CD8-positive, alpha-beta memory T cell (primary cell): ENCODE data around the gene TSPAN31. TPM values are rescaled to one million over a fixed set of nuclear protein-coding genes. Genes with fewer than 3 reads are reported as not detected.
"Not testable (repeated sequence)": the region's sequence is repeated elsewhere in the genome, so short reads cannot be mapped to it uniquely, and the experiment has no call there.

Experiments
- CTCF ChIA-PET: fragments of 350-600 bp; sonication (Branson Sonifier 250); formaldehyde crosslinking; loops from one replicate; lab custom pipeline; 2021; ENCODE audit warnings: antibody characterized with exemption; lab: Charles Lee
- POLR2A ChIA-PET: fragments of 350-600 bp; sonication (Branson Sonifier 250); formaldehyde crosslinking; loops from one replicate; lab custom pipeline; 2021; ENCODE audit warnings: antibody characterized with exemption; lab: Charles Lee
- DNase-seq, 5 donors: peaks; one replicate each; pipeline versions ENCODE4 v3.0.0 to v3.0.0-alpha.2; 2020 to 2022; ENCODE audit warnings: mixed read lengths in 1 of 5
- H3K27ac ChIP-seq: one replicate; pipeline ENCODE4 v1.7.0; 2013; ENCODE audit warnings: low read depth, mild to moderate bottlenecking, low read length, moderate library complexity
- H3K27me3 ChIP-seq: 2 replicates; pipeline ENCODE4 v1.7.0; 2013; ENCODE audit warnings: low read length, mild to moderate bottlenecking; ENCODE audit not compliant: insufficient read depth, poor library complexity, severe bottlenecking
- H3K36me3 ChIP-seq: 2 replicates; pipeline ENCODE4 v1.7.0; 2013; ENCODE audit warnings: mild to moderate bottlenecking, low read length, moderate library complexity; ENCODE audit not compliant: insufficient read depth
- H3K4me1 ChIP-seq: 2 replicates; pipeline ENCODE4 v1.7.0; 2013; ENCODE audit warnings: mild to moderate bottlenecking, low read length, moderate library complexity; ENCODE audit not compliant: insufficient read depth
- H3K4me3 ChIP-seq: 2 replicates; pipeline ENCODE4 v1.7.0; 2013; ENCODE audit warnings: mild to moderate bottlenecking, low read length
- H3K9me3 ChIP-seq: 2 replicates; pipeline ENCODE4 v1.7.0; 2013; ENCODE audit warnings: mild to moderate bottlenecking, low read length
- H3K27ac Mint-ChIP-seq, 8 donors: one replicate each; pipeline ENCODE4 v1.8.0; 2020 to 2021; ENCODE audit warnings: mixed read lengths in 8 of 8, mild to moderate bottlenecking in 6 of 8, inconsistent platforms in 3 of 8, moderate library complexity in 3 of 8
- H3K27me3 Mint-ChIP-seq, 2 donors: one replicate each; pipeline ENCODE4 v1.8.0; 2020 to 2021; ENCODE audit warnings: mixed read lengths in 2 of 2, mild to moderate bottlenecking in 1 of 2, moderate library complexity in 1 of 2
- H3K36me3 Mint-ChIP-seq, 3 donors: one replicate each; pipeline ENCODE4 v1.8.0; 2020 to 2021; ENCODE audit warnings: mixed read lengths in 3 of 3, inconsistent platforms in 1 of 3, mild to moderate bottlenecking in 1 of 3
- H3K4me1 Mint-ChIP-seq, 3 donors: one replicate each; pipeline ENCODE4 v1.8.0; 2020 to 2021; ENCODE audit warnings: mixed read lengths in 3 of 3, inconsistent platforms in 1 of 3, mild to moderate bottlenecking in 1 of 3
- H3K4me3 Mint-ChIP-seq, 7 donors: one replicate each; pipeline ENCODE4 v1.8.0; 2020 to 2021; ENCODE audit warnings: mixed read lengths in 7 of 7, mild to moderate bottlenecking in 6 of 7, moderate library complexity in 4 of 7, inconsistent platforms in 2 of 7
- H3K9me3 Mint-ChIP-seq, 5 donors: one replicate each; pipeline ENCODE4 v1.8.0; 2020 to 2022; ENCODE audit warnings: mixed read lengths in 5 of 5, mild to moderate bottlenecking in 3 of 5, moderate library complexity in 2 of 5, inconsistent platforms in 1 of 5
- polyA plus RNA-seq: library from polyadenylated mRNA; unstranded; fragments of 300-500 nt; fragmentation: Illumina TruSeq; gene quantifications from one replicate; pipeline ENCODE4 v1.2.3, GENCODE V29; 2021
- total RNA-seq, 2 experiments: library from RNA; stranded (reverse); gene quantifications; one replicate each; pipeline ENCODE4 v1.2.3, GENCODE V29; 2021

TSPAN31 gene
- total and polyA plus RNA-seq, 3 experiments from 2014 or later = 12.0 to 46.9 (median 13.0) TPM

DNA sequence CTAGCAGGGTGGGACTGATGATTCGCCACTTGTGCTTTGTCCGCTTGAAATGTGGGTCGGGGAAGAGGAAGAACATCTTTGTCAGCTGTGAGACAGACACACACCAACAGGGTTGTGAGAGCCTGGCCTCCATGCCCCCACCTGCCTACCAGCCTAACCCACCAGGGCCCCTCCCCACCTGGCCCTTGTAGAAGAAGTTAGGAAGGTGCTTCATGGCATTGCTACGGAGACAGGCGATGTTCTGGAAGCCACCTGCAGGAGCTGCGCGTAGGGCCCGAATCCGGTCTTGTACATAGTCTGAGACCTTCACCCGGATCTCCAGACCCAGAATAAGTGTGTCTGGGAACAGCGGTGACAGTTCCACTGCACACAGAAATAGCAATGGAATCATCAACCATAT is 24.8 kb downstream of the TSPAN31 start:
- no peak for DNase-seq

GRCh38 chr12:57770734-57771133 is 25.9 kb downstream of the TSPAN31 start:
- H3K27ac Mint-ChIP-seq = peak overlapping the region in 6 of 8 donors; percentile 39 to 98 (median 62)

More for the DNA sequence above, 24.8 kb downstream of the TSPAN31 start:
- Mint-ChIP-seq H3K9me3 (peaks cover 0 to 6% (median 0%) of the 10 kb centered on the region in 5 donors), H3K27ac (peak overlapping the region in 4 of 8 donors; percentile 1 to 84 (median 44)), H3K4me3 (peak overlapping the region in 2 of 7 donors; percentile 14 to 71), H3K36me3 (peaks cover 0 to 19% (median 10%) of the 10 kb centered on the region in 3 donors), H3K27me3 (peaks cover 17 to 22% of the 10 kb centered on the region in 2 donors), H3K4me1 (peaks cover 33 to 46% (median 35%) of the 10 kb centered on the region in 3 donors)
- CTCF ChIA-PET = interaction anchor here (0.9 to 2.1 kb wide), 2 partner anchors 11 to 13 kb away, joined by 3 to 6 read pairs; no protein-coding TSS in a partner anchor
- Histone ChIP-seq H3K27ac (no peak overlapping the region), H3K4me3 (no peak overlapping the region), H3K36me3 (no peaks in the 10 kb centered on the region), H3K4me1 (peaks cover 31% of the 10 kb centered on the region), H3K9me3 (no peaks in the 10 kb centered on the region), H3K27me3 (peaks cover 14% of the 10 kb centered on the region)
- POLR2A ChIA-PET = no interaction called here

GRCh38 chr12:57771236-57771872 is 26.5 kb downstream of the TSPAN31 start:
- H3K36me3 Mint-ChIP-seq = peaks cover 7 to 18% (median 14%) of the 10 kb centered on the region in 3 donors
- H3K4me1 ChIP-seq = peaks cover 16% of the 10 kb centered on the region
- H3K4me1 Mint-ChIP-seq = peaks cover 23 to 29% (median 26%) of the 10 kb centered on the region in 3 donors
- peaks cover 0 to 4% (median 0%) of the 10 kb centered on the region in 5 donors for H3K9me3 Mint-ChIP-seq
- peaks cover 4 to 10% of the 10 kb centered on the region in 2 donors for H3K27me3 Mint-ChIP-seq
- DNase-seq = peak in 3 of 5 donors; percentile 71 to 83 (median 76)
- H3K36me3 ChIP-seq = no peaks in the 10 kb centered on the region
- H3K27ac Mint-ChIP-seq = peak overlapping the region; percentile 92 to 99 (median 98)
- H3K4me3 ChIP-seq = peak overlapping the region; percentile 93
- no peaks in the 10 kb centered on the region for H3K9me3 ChIP-seq
- ChIA-PET CTCF (interaction anchor here (0.7 to 2.2 kb wide), 7 partner anchors 9 to 131 kb away, joined by 3 to 14 read pairs (median 3); partner anchors contain the start of gene TSFM), POLR2A (interaction anchor here (0.6 to 1.3 kb wide), 3 partner anchors 10 to 277 kb away, joined by 3 to 6 read pairs (median 4); partner anchors contain the start of gene ATP23)
- H3K27ac ChIP-seq = peak overlapping the region; percentile 89
- peak overlapping the region; percentile 93 to 99 (median 96) for H3K4me3 Mint-ChIP-seq
- peaks cover 7% of the 10 kb centered on the region for H3K27me3 ChIP-seq

More at GRCh38 chr12:57770734-57771133, 25.9 kb downstream of the TSPAN31 start:
- Histone ChIP-seq H3K4me3 (no peak overlapping the region), H3K27me3 (peaks cover 10% of the 10 kb centered on the region), H3K4me1 (peaks cover 22% of the 10 kb centered on the region), H3K27ac (peak overlapping the region; percentile 89), H3K36me3 (no peaks in the 10 kb centered on the region), H3K9me3 (no peaks in the 10 kb centered on the region)
- Mint-ChIP-seq H3K4me1 (peaks cover 25 to 35% (median 30%) of the 10 kb centered on the region in 3 donors), H3K4me3 (peak overlapping the region in 6 of 7 donors; percentile 16 to 93 (median 48)), H3K9me3 (peaks cover 0 to 6% (median 0%) of the 10 kb centered on the region in 5 donors), H3K27me3 (peaks cover 7 to 13% of the 10 kb centered on the region in 2 donors), H3K36me3 (peaks cover 2 to 18% (median 13%) of the 10 kb centered on the region in 3 donors)
- CTCF ChIA-PET = interaction anchor here (0.7 to 2.1 kb wide), 2 partner anchors 14 to 17 kb away, joined by 3 to 6 read pairs; no protein-coding TSS in a partner anchor
- POLR2A ChIA-PET = interaction anchor here (0.6 kb wide), 1 partner anchor 277 kb away, joined by 3 read pairs; no protein-coding TSS in a partner anchor
- DNase-seq = no peak

GRCh38 chr12:57771873-57772428 is 27.1 kb downstream of the TSPAN31 start, which contains the start of gene METTL1:
TSS of gene METTL1 (minus strand) at chr12:57772105. CDS start at chr12:57772083, 22 bp downstream.
- Histone ChIP-seq H3K27ac (peak within 1 kb of the TSS; percentile 89), H3K4me1 (peaks cover 12% of the 10 kb centered on the region), H3K27me3 (peaks cover 1% of the 10 kb centered on the region), H3K4me3 (peak within 1 kb of the TSS; percentile 93), H3K9me3 (no peaks in the 10 kb centered on the region), H3K36me3 (no peaks in the 10 kb centered on the region)
- Mint-ChIP-seq H3K4me1 (peaks cover 19 to 23% (median 21%) of the 10 kb centered on the region in 3 donors), H3K27me3 (peaks cover 0 to 5% of the 10 kb centered on the region in 2 donors), H3K4me3 (peak within 1 kb of the TSS; percentile 93 to 99 (median 96)), H3K27ac (peak within 1 kb of the TSS; percentile 92 to 99 (median 98)), H3K9me3 (no peaks in the 10 kb centered on the region), H3K36me3 (peaks cover 7 to 18% (median 14%) of the 10 kb centered on the region in 3 donors)
- DNase-seq = peak; percentile 82 to 92 (median 86)
- ChIA-PET CTCF (interaction anchor here (0.9 to 2.2 kb wide), 5 partner anchors 10 to 131 kb away, joined by 3 to 14 read pairs (median 3); partner anchors contain the start of gene TSFM), POLR2A (interaction anchor here (0.5 to 1.3 kb wide), 6 partner anchors 9 to 1300 kb away, joined by 4 to 6 read pairs (median 6); partner anchors contain the start of genes ATP23, TSFM and TSPAN31)

- ChIA-PET CTCF (interaction anchor here (0.9 to 2.2 kb wide), 5 partner anchors 9 to 130 kb away, joined by 3 to 14 read pairs (median 3); partner anchors contain the start of gene TSFM), POLR2A (interaction anchor here (0.5 to 1.3 kb wide), 6 partner anchors 9 to 1300 kb away, joined by 4 to 6 read pairs (median 6); partner anchors contain the start of genes ATP23, TSFM and TSPAN31)
- Histone ChIP-seq H3K4me1 (peaks cover 12% of the 10 kb centered on the region), H3K27me3 (no peaks in the 10 kb centered on the region), H3K4me3 (peak within 1 kb of the TSS; percentile 93), H3K36me3 (no peaks in the 10 kb centered on the region), H3K9me3 (no peaks in the 10 kb centered on the region), H3K27ac (peak within 1 kb of the TSS; percentile 89)
- H3K27me3 Mint-ChIP-seq = peaks cover 0 to 2% of the 10 kb centered on the region in 2 donors
- peak within 1 kb of the TSS; percentile 92 to 99 (median 98) for H3K27ac Mint-ChIP-seq
- H3K4me3 Mint-ChIP-seq = peak within 1 kb of the TSS; percentile 93 to 99 (median 96)
- H3K4me1 Mint-ChIP-seq = peaks cover 19 to 22% (median 21%) of the 10 kb centered on the region in 3 donors
- DNase-seq = peak in 3 of 5 donors; percentile 30 to 60 (median 33)
- peaks cover 7 to 18% (median 14%) of the 10 kb centered on the region in 3 donors for H3K36me3 Mint-ChIP-seq
- no peaks in the 10 kb centered on the region for H3K9me3 Mint-ChIP-seq
Observed at GRCh38 chr12:57772429-57773322, 27.8 kb downstream of the TSPAN31 start, which contains the start of gene EEF1AKMT3. TSS of gene EEF1AKMT3 (plus strand) at chr12:57772614. CDS start at chr12:57772725, 111 bp downstream.

GRCh38 chr12:57774634-57775033 is 29.8 kb downstream of the TSPAN31 start:
- H3K4me3 ChIP-seq, POLR2A ChIA-PET, H3K27ac ChIP-seq, H3K9me3 ChIP-seq, H3K27me3 Mint-ChIP-seq, H3K36me3 ChIP-seq, H3K27me3 ChIP-seq, H3K9me3 Mint-ChIP-seq, H3K27ac Mint-ChIP-seq, DNase-seq, CTCF ChIA-PET: not testable (repeated sequence)
- peaks cover 7 to 10% (median 8%) of the 10 kb centered on the region in 3 donors for H3K36me3 Mint-ChIP-seq
- peak overlapping the region in 2 of 7 donors; percentile 44 to 51 for H3K4me3 Mint-ChIP-seq
- peaks cover 13% of the 10 kb centered on the region for H3K4me1 ChIP-seq
- H3K4me1 Mint-ChIP-seq = peaks cover 22 to 28% (median 25%) of the 10 kb centered on the region in 3 donors
